Activated gamma-delta T cell treated with anti-CD3 and anti-CD28 coated beads, Interleukin-2, amount 50 U/mL, for 16 hours (primary cell): Measurements from ENCODE around the gene WIPI1.
"Not testable (repeated sequence)": the region's sequence is repeated elsewhere in the genome, so short reads cannot be mapped to it uniquely, and the experiment has no call there.

ENCODE experiments used
- DNase-seq: peaks from one replicate; pipeline ENCODE4 v3.0.0-alpha.2; 2020; ENCODE audit warnings: low read depth

The WIPI1 gene

GRCh38 chr17:68413597-68414560, 43.4 kb downstream of the WIPI1 start:
- DNase-seq, result peak; percentile 23

GRCh38 chr17:68407656-68408055, 49.6 kb downstream of the WIPI1 start:
- not testable (repeated sequence) for DNase-seq

GRCh38 chr17:68403837-68404236, 53.5 kb downstream of the WIPI1 start:
- not testable (repeated sequence) for DNase-seq

- no peak for DNase-seq
Measured at GRCh38 chr17:68403122-68403521, 54.2 kb downstream of the WIPI1 start.

- DNase-seq, result no peak
Measured at GRCh38 chr17:68401288-68401687, 56.0 kb downstream of the WIPI1 start.

GRCh38 chr17:68400404-68400735, 56.9 kb downstream of the WIPI1 start:
- DNase-seq, result no peak

- DNase-seq, result no peak
Measured at GRCh38 chr17:68399638-68400403, 57.5 kb downstream of the WIPI1 start.

GRCh38 chr17:68398691-68399637, 58.3 kb downstream of the WIPI1 start:
- DNase-seq, result no peak

GRCh38 chr17:68397108-68397536, 60.2 kb downstream of the WIPI1 start:
- no peak for DNase-seq

- no peak for DNase-seq
Measured at GRCh38 chr17:68396226-68397107, 60.8 kb downstream of the WIPI1 start.

- no peak for DNase-seq
Measured at GRCh38 chr17:68394608-68395331, 62.5 kb downstream of the WIPI1 start.

GRCh38 chr17:68391561-68392268, 65.6 kb downstream of the WIPI1 start:
- DNase-seq, result no peak

- DNase-seq, result no peak
Measured at GRCh38 chr17:68390888-68391545, 66.3 kb downstream of the WIPI1 start.

GRCh38 chr17:68389041-68389440, 68.3 kb downstream of the WIPI1 start:
- no peak for DNase-seq

- DNase-seq, result no peak
Measured at GRCh38 chr17:68387435-68388218, 69.7 kb downstream of the WIPI1 start.

GRCh38 chr17:68385490-68386215, 71.6 kb downstream of the WIPI1 start:
- DNase-seq, result no peak

GRCh38 chr17:68384941-68385340, 72.4 kb downstream of the WIPI1 start:
- no peak for DNase-seq

- DNase-seq, result no peak
Measured at GRCh38 chr17:68384471-68384870, 72.8 kb downstream of the WIPI1 start.
